Calu3 (cell line): ENCODE data around the gene NETO1. TPM values are rescaled to one million over a fixed set of nuclear protein-coding genes. Genes with fewer than 3 reads are reported as not detected.

Experiments
- BruUV-seq: library from RNA; stranded (reverse); fragments of 400-500 nt; replicated peaks from 2 replicates; lab custom pipeline; 2021; lab: Mats Ljungman, UMichigan
- CTCF ChIA-PET: fragments of 300-600 bp; sonication (Branson Sonifier 250); formaldehyde crosslinking; loops from one replicate; lab custom pipeline; 2022; ENCODE audit warnings: antibody characterized with exemption; lab: Charles Lee
- DNase-seq: peaks from one replicate; pipeline ENCODE4 v3.0.0; 2022
- H3K27ac Mint-ChIP-seq: one replicate; pipeline ENCODE4 v1.8.0; 2022; ENCODE audit warnings: mixed read lengths; ENCODE audit not compliant: unreplicated experiment
- H3K27me3 Mint-ChIP-seq: one replicate; pipeline ENCODE4 v1.8.0; 2022; ENCODE audit warnings: mixed read lengths; ENCODE audit not compliant: unreplicated experiment
- H3K36me3 Mint-ChIP-seq: one replicate; pipeline ENCODE4 v1.8.0; 2022; ENCODE audit warnings: mild to moderate bottlenecking, moderate library complexity, mixed read lengths; ENCODE audit not compliant: insufficient read depth, unreplicated experiment
- H3K4me1 Mint-ChIP-seq: one replicate; pipeline ENCODE4 v1.8.0; 2022; ENCODE audit warnings: mild to moderate bottlenecking, low read depth, mixed read lengths; ENCODE audit not compliant: unreplicated experiment
- H3K4me3 Mint-ChIP-seq: one replicate; pipeline ENCODE4 v1.8.0; 2022; ENCODE audit warnings: mild to moderate bottlenecking, low read depth, moderate library complexity, mixed read lengths; ENCODE audit not compliant: unreplicated experiment
- H3K9me3 Mint-ChIP-seq: one replicate; pipeline ENCODE4 v1.8.0; 2022; ENCODE audit warnings: low read depth, mixed read lengths; ENCODE audit not compliant: unreplicated experiment
- CTCF ChIP-seq: fragments of 200-600 bp; IDR thresholded peaks from one replicate; pipeline ENCODE4 v1.8.0; 2022; ENCODE audit warnings: antibody characterized with exemption; ENCODE audit not compliant: unreplicated experiment
- intact Hi-C: fragments of 100-400 bp; cut with micrococcal nuclease; formaldehyde crosslinking; loops from one replicate; pipeline ENCODE4 v1.10.0; 2022; ENCODE audit not compliant: unreplicated experiment
- total RNA-seq: library from RNA; stranded (reverse); gene quantifications from 2 replicates; pipeline ENCODE4 v1.2.3, GENCODE V29; 2022

NETO1 gene
- total RNA-seq, 1 experiment from 2014 or later = not detected

- Mint-ChIP-seq H3K4me3 (no peak overlapping the region), H3K9me3 (no peaks in the 10 kb centered on the region), H3K27me3 (no peaks in the 10 kb centered on the region), H3K4me1 (no peaks in the 10 kb centered on the region), H3K36me3 (no peaks in the 10 kb centered on the region), H3K27ac (no peak overlapping the region)
- DNase-seq = no peak
- no peak for TF ChIP-seq CTCF
- intact Hi-C loops = no loop called here
- no TSS peak for BruUV-seq
- CTCF ChIA-PET = no interaction called here
Measured at GRCh38 chr18:72720116-72720515, 147.7 kb downstream of the NETO1 start.

- no TSS peak for BruUV-seq
- H3K36me3 Mint-ChIP-seq = no peaks in the 10 kb centered on the region
- CTCF ChIA-PET = no interaction called here
- no peak for DNase-seq
- no peaks in the 10 kb centered on the region for H3K4me1 Mint-ChIP-seq
- no peak overlapping the region for H3K27ac Mint-ChIP-seq
- intact Hi-C loops = loop anchor here (5.0 kb wide), 1 partner anchor 1638 kb away; no protein-coding TSS in a partner anchor
- no peak for TF ChIP-seq CTCF
- no peak overlapping the region for H3K4me3 Mint-ChIP-seq
- H3K9me3 Mint-ChIP-seq = no peaks in the 10 kb centered on the region
- no peaks in the 10 kb centered on the region for H3K27me3 Mint-ChIP-seq
Measured at GRCh38 chr18:72704202-72704601, 163.6 kb downstream of the NETO1 start.

GRCh38 chr18:72700961-72701710, 166.7 kb downstream of the NETO1 start:
- Mint-ChIP-seq H3K27ac (no peak overlapping the region), H3K9me3 (no peaks in the 10 kb centered on the region), H3K4me1 (no peaks in the 10 kb centered on the region), H3K27me3 (no peaks in the 10 kb centered on the region), H3K36me3 (no peaks in the 10 kb centered on the region), H3K4me3 (no peak overlapping the region)
- CTCF ChIA-PET = interaction anchor here (0.6 to 1.0 kb wide), 5 partner anchors 15 to 1641 kb away, joined by 3 to 6 read pairs (median 3); no protein-coding TSS in a partner anchor
- intact Hi-C loops = loop anchor here (1.0 to 5.0 kb wide), 4 partner anchors 435 to 1641 kb away; no protein-coding TSS in a partner anchor
- TF ChIP-seq CTCF = peak; percentile 54
- BruUV-seq = no TSS peak
- no peak for DNase-seq

- no peak overlapping the region for H3K27ac Mint-ChIP-seq
- BruUV-seq = no TSS peak
- DNase-seq = no peak
- TF ChIP-seq CTCF = no peak
- no peaks in the 10 kb centered on the region for H3K27me3 Mint-ChIP-seq
- no peaks in the 10 kb centered on the region for H3K36me3 Mint-ChIP-seq
- intact Hi-C loops = no loop called here
- H3K4me1 Mint-ChIP-seq = peaks cover 5% of the 10 kb centered on the region
- H3K9me3 Mint-ChIP-seq = no peaks in the 10 kb centered on the region
- CTCF ChIA-PET = no interaction called here
- H3K4me3 Mint-ChIP-seq = no peak overlapping the region
Measured at GRCh38 chr18:72697706-72698105, 170.1 kb downstream of the NETO1 start.
